DLD1 (cell line): Measurements from ENCODE around the gene GALM.
"Not testable (repeated sequence)": the region's sequence is repeated elsewhere in the genome, so short reads cannot be mapped to it uniquely, and the experiment has no call there.

Experiments used
- in situ Hi-C: cut with HindIII; loops from 2 replicates; pipeline ENCODE4 v1.10.0; 2017; ENCODE audit warnings: low sequenced_read_pairs

The GALM gene

GRCh38 chr2:38665854-38666555 is at the start of gene GALM:
TSS of gene GALM (plus strand) at chr2:38666114. CDS start at chr2:38666162, 48 bp downstream.
- in situ Hi-C loops: no loop called here

GRCh38 chr2:38617301-38617700 is 48.6 kb upstream of the GALM start:
- in situ Hi-C loops: no loop called here

DNA sequence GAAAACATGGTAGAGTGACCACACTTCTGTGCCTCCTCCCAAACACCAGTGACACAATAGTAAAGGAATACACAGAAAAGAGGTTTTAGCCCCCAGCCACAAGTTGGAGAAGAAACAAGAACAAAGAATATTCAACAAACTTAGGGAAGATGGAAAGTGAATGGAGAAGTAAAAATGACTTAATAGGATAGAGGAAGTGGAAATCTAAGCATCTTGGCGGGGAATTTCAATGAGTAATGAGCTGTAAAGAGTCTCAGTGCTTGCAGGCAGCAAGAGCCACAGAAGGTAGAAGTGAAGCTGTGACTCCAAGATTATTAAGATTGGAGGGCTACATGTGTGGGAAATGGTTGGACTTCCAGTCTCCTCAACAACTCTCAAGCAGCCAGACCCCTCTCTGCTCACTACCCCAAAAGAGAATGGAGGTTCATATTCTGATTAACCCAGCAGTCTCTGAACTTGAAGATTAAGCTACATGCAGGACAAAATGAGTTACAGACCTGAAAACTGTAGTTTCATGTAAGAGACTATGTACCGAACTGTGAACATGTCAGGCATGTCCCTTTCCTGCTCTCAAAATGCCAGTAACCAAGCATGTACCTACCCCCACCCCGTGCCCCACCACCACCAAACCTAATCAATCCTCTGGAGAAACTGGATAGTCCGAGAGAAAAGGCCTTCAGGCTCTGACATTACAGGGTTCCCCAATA is 46.3 kb upstream of the GALM start:
- in situ Hi-C loops: no loop called here

- in situ Hi-C loops: no loop called here
These were observed 45.5 kb upstream of the GALM start for GRCh38 chr2:38620282-38620977.

DNA sequence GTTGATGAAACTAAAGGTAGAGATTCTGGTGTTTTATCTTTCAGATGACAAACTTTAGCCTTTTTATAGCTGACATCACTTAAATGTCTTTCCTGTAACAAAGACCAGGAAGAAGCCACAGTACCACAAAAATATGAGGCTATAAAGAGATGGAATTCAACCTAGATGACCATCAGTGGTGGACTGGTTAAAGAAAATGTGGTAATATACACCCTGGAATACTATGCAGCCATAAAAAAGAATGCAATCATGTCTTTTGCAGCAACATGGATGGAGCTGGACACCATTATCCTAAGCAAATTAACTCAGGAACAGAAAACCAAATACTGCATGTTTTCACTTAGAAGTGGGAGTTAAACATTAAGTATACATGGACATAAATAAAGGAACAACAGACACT is 44.9 kb upstream of the GALM start:
- in situ Hi-C loops: no loop called here

- in situ Hi-C loops: no loop called here
These were observed 43.7 kb upstream of the GALM start for GRCh38 chr2:38622210-38622609.

DNA sequence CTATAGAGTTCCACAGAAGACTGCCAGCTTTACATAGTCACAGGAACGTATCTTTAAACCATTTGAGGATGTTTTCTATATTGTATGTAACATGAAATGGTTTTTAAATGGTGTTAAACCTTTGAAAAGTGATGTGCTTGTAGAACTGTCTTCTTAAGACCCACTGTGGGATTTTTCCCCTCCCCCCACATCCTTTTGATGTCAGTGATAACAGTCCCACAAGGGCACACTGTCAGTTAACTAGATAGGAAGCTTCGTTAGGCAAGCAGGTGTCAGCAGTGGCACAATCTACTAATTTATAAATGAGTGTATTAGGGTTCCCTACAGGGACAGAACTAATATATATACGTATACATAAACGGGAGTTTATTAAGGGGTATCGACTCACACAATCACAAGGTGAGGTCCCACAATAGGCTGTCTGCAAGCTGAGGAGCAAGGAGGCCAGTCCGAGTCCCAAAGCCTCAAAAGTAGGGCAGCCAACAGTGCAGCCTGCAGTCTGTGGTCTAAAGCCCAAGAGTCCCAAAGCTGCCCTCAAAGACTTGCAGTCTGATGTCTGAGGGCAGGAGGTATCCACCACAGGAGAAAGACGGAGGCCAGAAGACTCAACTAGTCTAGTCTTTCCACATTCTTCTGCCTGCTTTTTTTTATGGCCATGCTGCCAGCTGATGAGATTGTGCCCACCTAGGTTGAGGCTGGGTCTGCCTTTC is 39.4 kb upstream of the GALM start:
- in situ Hi-C loops: no loop called here

DNA sequence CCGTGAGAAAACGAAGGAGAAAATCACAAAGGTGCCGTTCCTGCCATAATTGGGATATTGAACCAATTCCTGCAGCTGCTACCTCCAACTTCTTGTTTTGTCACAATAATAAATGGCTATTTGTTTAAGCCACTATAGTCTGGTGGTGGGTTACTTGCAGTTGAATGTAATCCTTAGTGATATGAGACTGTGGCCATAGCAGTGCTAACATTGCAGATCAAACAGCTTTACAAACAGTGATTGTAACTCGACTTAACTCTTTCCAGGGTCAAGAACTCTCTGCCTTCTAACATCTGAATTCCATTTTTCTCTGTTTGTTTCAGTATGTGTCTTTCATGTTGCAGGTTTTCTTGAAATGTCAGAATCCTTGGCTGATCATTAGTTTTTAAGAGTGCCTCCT is 38.5 kb upstream of the GALM start:
- in situ Hi-C loops: no loop called here

- in situ Hi-C loops: no loop called here
These were observed 36.2 kb upstream of the GALM start for GRCh38 chr2:38629684-38630083.

GRCh38 chr2:38631976-38632375 is 33.9 kb upstream of the GALM start:
- in situ Hi-C loops: no loop called here

DNA sequence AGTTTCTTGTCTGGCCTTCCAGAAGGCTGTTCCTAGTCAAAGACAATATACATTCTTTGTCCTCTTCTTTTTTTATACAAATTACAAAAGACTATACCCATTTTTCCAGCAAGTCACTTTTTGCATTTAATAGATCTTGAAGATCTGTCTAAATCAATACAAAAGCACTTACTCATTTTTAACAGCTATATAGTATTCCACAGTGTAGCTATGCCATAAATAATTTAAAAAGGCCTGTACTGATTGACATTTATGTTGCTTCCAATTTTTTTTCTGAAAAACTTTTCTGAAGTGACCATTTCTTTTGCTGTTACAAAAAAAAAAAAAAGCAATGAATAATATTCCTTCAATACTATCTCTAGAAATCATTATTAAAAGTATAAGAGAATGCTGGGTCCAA is 32.9 kb upstream of the GALM start:
- in situ Hi-C loops: no loop called here

DNA sequence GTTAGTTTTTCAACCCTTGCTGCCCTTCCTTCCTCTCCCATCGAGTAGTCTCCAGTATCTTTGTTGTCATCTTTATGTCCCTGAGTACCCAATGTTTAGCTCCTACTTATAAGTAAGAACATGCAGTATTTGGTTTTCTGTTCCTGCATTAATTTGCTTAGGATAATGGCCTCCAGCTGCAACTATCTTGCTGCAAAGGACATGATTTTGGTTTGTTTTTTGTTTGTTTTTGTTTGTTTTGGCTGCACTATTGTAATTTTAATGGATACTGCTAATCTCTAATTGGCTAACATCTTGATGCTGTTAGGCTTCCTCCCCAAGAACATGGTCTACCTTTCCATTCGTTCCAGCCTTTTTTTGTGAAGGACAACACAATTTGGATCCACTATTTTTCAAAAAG is 32.0 kb upstream of the GALM start:
- in situ Hi-C loops: no loop called here

DNA sequence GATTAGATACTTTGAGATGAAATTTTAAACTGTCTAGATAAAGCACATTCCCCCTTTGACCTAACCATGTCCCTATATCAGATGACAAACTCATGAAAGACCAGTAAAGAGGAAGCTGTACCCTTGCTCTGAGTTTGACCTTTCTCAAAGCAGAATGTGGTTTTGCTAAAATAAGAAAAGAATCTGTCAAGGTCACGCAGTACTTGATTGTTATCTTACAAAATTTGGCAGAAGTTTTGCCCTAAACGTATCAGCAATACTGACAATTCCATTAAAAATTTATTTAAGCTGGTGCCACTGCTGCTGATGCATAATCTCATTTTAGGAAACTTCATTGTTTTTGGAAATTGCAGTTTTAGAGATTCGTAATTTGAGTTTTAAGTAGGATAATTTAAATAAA is 31.2 kb upstream of the GALM start:
- in situ Hi-C loops: no loop called here

DNA sequence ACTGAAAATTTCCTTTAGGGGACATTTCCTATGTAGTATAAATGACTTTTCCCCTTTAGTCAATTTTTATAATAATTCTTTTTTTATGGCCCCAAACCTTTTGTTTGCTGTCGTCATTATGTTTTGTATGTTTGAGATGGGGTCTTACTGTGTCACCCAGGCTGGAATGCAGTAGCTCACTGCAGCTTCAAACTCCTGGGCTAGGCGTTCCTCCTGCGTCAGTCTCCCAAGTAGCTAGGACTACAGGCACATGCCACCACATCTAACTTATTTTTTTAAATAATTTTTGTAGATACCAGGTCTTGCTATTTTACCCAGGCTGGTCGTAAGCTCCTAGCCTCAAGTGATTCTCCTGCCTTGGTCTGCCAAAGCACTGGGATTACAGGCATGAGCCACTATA is 30.8 kb upstream of the GALM start:
- in situ Hi-C loops: no loop called here

GRCh38 chr2:38636069-38636468 is 29.8 kb upstream of the GALM start:
- in situ Hi-C loops: no loop called here

DNA sequence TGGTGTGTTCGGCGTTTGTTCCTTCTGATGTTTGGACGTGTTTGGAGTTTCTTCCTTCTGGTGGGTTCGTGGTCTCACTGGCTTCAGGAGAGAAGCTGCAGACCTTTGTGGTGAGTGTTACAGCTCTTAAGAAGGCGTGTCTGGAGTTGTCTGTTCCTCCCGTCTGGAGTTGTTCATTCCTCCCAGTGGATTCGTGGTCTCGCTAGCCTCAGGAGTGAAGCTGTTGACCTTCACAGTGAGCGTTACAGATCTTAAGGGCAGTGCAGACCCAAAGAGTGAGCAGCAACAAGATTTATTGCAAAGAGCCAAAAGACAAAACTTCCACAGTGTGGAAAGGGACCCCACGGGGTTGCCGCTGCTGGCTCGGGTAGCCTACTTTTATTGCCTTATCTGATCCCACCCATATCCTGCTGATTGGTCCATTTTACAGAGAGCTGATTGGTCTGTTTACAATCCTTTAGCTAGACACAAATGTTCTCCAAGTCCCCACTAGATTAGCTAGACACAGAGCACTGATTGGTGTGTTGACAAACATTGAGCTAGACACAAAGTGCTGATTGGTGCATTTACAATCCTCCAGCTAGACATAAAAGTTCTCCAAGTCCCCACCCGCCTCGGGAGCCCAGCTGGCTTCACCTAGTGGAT is 23.4 kb upstream of the GALM start:
- in situ Hi-C loops: not testable (repeated sequence)

DNA sequence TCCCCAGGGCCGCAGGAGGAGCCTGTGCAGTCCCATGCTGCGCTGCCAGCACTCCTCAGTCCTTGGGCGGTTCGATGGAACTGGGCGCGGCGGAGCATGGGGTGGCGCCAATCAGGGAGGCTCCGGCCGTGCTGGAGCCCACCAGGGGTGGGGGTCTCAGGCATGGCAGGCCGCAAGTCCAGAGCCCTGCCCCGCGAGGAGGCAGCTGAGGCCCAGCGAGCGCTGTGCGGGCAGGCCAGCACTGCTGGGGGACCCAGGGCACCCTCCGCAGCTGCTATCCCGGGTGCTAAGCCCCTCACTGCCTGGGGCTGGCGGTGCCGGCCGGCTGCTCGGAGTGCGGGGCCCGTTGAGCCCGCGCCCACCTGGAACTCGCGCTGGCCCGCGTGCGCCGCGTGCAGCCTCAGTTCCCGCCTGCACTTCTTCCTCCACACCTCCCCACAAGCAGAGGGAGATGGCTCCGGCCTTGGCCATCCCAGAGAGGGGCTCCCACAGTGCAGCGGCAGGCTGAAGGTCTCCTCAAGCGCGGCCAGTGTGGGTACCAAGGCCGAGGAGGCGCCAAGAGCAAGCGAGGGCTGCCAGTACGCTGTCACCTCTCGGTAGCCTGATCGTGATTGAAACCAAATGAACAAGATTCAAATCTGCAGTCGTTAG is 22.8 kb upstream of the GALM start:
- in situ Hi-C loops: no loop called here

DNA sequence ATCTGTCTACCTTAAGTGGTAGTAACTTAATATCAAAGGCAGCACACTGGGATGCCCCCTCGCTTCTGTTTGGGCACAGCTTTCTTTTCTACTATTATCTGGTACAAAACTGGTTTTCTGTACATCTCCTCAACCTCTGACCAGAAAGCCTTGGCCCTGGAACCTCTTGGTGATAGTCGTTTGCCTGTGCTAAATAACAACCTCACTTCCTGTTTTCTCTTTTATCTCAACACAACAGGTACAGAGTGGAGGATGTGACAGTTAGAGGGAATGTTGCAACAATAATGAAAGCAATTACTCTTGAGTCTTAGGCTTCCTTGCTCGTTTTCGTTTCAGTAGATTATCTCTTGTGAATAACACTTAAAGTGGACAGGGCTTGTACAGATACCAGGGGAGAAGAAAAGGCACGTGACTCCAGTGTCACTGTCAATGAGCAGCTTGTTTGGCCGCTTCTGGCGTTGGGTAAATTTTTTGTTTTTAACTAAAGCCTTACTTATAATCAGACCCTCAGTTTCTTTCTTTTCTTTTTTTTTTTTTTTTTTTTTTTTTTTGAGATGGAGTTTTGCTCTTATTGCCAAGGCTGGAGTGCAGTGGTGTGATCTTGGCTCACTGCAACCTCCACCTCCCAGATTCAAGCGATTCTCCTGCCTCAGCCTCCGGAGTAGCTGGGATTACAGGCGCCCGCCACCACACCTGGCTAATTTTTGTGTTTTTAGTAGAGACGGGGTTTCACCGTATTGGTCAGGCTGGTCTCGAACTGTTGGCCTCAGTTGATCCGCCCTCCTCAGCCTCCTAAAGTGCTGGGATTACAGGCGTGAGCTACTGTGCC is 22.0 kb upstream of the GALM start:
- in situ Hi-C loops: not testable (repeated sequence)

- in situ Hi-C loops: no loop called here
These were observed 17.7 kb upstream of the GALM start for GRCh38 chr2:38648107-38648761.
